ENCODE results near the gene ZIC1.

Gene ZIC1

DNA sequence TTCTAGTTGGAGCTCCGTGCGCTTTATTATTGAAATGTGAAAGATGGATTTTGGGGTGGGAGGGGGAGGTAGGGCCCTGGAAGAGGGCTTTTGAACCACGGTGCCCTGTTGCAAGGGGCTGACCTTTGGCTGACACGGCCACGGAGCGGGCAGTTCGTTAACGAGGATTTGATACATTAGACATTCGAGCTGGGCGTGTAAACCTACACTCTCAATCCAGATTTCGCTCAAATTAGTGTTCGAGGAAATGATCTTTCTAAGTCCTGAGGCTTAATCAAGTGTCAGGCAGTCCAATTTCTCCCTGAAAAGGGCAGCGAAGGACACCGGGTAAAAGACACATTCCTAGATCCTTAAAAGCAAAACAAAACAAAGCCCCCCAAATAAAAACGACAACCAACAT lies 13.0 kb downstream of the ZIC1 start:
- no peak for FAIRE-seq

DNA sequence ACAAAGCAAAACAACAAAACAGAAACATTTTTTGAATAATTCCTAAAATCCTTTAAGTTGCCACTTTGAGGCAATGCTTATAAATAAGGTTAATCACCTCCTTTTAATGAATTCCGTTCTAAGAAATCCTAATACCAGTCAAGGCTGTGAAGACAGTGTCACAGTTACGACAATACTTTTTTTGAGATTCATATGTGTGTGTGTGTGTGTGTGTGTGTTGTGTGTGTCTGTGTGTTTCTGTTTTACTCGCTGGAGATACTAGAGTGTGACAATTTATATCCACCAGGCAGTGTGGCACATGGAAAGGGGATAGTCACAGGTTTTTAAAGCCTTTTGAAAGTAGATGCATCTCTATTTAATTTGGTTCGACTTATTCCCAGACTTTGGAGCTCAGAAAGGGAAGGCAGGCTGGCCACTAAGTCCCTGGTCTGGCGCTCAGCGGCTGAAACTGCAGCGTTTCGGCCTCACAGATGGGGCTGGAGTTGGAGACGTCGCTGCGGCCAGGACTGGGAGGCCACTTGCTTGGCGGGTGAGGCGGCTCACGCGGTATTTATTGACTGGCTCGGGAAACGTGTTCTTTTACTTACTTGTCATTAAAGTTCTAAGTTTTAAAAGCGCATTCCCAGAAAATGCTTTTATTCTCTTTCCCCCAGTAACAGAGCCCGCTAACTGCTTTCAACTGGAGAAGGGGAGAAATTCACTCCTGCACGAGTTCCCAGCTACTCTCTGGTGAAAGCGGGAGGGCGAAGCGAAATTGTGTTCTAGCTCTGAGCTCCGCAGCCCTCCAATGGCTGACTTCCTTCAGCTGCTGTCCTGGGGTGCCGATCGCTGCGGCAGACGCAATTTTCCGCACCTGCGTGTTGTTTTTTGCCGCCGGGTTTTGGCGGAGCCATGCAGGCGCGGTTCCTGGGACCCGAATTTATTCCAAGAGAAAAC lies 13.7 kb downstream of the ZIC1 start:
- FAIRE-seq (no peak), DNase-seq (ENCODE audit: low spot score) (no peak)

More for the DNA sequence above, 13.0 kb downstream of the ZIC1 start:
- no peak for DNase-seq (ENCODE audit: low spot score)

DNA sequence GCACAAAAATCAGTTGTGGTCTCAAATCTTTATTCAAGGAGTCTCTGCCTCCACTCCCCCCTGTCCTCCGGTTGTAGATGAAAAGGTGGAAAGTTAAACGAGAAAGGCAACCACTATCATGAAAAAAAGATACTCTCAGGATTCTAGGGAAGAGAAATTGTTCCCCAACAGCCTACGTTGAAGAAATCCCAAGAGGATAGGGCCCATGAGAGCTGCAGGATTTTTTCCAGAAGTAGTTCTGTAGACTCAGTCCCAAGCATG lies 14.3 kb downstream of the ZIC1 start:
- DNase-seq (ENCODE audit: low spot score) (no peak), FAIRE-seq (no peak)

DNA sequence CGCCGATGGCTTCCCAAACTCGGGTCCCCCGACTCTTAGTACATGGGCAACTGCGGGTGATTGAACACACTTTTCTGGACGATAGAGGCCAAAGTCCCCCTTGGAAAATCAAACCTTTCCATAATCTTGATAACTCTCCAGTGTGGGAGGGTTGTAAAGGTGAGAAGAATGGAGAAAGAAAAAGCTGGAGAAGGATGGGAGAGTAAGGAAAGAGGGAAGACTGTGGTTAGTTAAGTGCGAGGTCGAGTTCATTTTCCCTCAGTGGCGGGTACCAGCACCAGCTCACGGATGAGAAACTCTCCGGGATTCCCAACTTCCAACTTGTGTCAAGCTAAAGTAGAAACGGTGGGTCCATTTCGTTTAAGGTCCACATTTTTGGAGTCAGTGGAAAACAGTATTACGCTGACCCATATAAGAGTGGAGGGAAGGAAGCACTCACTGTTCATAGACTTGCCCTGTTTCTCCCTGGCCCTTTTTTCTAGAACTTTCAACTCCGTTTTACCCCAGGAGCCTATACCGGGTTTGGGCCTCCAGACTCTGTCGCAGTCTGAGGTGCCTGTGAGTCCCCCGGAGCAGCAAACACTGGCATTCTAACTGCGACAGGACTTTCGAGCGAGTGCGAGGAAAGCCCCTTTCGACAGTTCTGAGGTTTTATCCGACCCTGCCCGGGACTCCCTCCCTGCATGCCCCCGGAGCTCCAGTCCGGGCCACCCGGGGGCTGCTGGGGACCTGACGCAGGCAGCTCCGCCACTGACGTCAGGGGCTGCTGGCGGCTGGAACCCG lies 14.8 kb downstream of the ZIC1 start:
- DNase-seq (ENCODE audit: low spot score), result no peak
- no peak for FAIRE-seq

DNA sequence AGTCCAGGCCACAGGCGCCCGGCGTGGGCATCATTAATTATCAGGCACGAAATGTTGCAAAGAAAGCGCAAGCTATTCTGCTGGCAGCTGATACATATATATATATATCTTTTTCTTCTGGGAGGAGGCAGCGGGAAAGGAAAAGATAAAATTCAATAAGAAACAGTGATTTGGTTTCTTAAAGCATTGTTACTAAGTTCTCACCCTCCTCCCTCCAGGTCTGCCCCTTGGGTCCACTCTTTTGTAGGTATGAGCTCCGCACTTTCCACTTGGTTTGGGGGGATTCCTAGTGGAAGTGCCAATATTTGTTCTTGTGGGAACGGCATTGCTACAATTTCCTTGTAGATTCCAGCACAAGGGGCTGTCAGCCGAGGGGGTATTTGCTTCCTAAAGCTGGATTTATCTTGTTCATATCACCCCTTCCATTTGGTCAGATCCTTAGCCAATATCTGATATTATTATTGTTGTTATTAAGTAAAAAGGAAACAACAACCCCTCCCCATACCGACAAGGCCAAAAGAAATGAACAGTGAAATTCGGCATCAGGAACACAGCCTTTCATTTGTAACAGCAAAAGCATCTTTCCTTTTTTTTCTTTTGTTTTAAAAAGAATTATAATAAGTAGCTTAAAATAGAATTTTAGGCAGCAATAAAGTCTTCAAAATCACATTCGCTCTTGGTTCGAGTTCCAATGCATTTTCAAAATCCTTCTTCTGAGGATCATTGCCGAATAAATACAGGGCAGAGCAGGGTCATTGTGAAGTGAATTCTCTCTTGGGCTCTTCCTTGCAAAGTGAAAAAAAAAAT lies 15.6 kb downstream of the ZIC1 start:
- DNase-seq (ENCODE audit: low spot score) (no peak), FAIRE-seq (no peak)

DNA sequence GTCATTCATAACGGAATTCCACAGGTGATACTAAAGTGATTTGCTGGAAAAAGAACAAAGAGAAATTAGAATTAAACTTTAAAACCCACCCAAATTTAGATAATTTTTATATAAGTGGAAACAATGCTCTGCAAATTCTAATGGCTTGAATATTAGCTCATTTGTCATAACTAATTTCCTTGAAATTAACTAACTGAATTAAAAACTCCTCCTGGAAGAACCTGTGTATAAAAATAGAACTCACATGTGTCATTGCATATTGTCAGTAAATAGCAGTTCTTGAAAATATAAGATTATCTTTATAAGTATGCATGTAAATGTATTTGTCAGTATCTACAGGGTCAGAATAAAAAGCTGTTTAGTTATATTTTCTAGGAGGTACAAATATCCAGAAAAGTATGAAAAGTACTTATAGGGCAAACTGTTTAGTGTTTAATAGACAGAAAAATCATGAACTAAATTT lies 16.3 kb downstream of the ZIC1 start:
- FAIRE-seq (no peak), DNase-seq (ENCODE audit: low spot score) (no peak)

DNA sequence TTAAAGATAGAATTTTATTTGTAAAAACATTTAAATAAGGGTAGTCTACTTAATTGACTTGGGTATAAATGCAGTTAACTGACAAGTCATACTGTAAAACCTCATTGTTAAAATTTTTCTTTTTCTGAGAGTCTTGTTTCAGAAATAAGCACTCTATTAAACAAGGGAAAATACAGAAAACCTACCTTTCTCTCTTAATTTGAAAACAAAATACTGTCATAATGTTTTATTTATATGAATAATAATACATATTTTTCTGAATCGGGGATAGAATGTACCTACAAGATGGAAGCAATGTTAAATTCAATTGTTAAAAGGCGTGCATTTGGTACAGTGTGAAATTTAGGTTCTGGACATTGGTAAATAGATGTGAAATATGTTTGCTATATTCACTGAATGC lies 17.8 kb downstream of the ZIC1 start:
- FAIRE-seq (no peak), DNase-seq (ENCODE audit: low spot score) (no peak)

DNA sequence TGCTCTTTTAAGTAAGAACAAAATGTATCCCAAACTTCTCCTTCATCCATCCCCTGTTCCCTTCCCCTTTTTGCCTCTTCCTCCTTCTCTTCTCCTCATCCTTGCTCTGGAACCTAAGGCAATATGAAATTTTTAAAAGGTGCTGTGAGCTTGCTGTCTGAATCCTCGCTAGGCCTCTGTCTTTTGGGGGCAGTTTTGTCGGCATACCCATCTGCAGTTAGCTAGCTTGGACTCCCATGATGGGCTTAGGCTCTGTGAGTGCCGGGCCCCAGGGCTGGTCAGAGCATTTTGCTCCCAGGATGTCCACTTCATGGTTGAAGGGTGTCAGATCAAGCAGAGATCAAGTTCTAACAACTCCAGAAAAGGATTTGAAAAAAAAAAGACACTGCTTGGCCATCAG lies 18.6 kb downstream of the ZIC1 start:
- DNase-seq (ENCODE audit: low spot score), result no peak
- no peak for FAIRE-seq

DNA sequence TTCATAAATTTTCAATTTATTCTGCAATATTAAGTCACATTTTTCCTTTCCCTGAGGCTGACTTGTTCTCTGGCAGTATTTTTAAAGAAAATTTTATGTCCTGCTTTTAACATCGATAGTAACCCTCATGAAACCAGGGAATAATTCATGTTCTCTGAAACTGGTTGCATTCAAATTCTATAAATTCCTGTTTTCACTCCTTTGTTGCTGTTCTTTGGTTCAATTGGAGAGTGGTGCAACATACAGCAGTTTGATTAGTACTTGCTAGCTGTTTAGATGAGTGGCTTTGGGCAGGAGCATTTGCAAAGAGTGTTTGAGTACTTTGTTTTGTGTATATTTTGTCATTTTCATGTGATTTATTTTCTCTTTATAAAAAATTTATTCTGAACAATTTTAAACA lies 19.2 kb downstream of the ZIC1 start:
- DNase-seq (ENCODE audit: low spot score), result no peak
- no peak for FAIRE-seq

DNA sequence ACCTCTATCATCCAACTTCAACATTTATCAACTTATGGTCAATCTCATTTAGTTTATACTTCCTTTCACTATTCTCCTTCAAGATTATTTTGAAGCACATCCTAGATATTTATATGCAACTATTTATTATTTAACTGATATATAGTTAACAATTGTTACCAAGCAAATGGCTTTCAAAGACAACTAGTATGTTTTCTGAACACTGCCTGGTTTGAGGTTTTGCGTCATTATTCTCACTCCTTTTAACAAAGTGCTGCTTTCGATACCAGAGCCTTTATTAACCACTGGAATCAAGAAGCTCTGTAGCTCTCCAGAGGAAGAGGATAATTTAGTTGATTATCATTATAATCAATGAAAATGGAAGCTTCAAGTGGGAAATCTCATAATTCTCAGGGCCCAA lies 19.6 kb downstream of the ZIC1 start:
- DNase-seq (ENCODE audit: low spot score), result no peak
- no peak for FAIRE-seq

DNA sequence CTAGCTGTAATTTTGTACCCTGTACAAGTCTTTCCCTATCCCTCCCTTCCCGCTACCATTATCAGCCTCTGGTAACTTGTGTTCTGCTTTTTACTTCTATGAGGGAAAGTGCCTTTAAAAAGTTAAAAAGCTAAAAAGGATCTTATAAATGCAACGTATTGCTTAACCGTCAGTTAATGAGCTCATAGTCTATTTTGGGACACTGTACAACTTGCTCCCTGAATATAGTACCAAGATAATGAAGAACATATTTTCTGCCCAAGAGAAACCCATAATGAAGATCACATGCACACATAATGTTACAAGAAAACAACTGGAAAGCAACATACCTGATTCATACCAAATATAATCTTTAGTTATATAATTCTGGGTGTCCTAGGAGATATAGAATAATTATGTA lies 22.6 kb downstream of the ZIC1 start:
- DNase-seq (ENCODE audit: low spot score) (no peak), FAIRE-seq (no peak)

DNA sequence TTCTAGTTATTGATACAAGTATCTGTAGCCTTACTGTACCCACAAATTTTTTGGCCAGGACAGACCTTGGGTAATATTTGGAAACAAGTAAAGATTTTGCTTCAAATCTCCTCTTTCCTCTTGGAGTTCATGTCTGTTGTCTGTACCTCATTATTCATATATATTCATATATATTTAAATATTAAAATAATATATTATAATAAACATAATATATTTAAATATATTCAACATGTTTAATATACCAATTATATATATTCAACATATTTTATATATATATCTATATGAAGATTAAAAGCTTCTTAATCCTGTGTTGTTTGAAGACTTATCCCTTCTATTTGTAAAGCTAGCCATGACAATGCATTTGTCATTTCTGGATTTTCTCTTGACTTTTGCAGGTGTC lies 38.1 kb downstream of the ZIC1 start:
- FAIRE-seq, result peak; percentile 46
- DNase-seq (ENCODE audit: low spot score), result no peak

DNA sequence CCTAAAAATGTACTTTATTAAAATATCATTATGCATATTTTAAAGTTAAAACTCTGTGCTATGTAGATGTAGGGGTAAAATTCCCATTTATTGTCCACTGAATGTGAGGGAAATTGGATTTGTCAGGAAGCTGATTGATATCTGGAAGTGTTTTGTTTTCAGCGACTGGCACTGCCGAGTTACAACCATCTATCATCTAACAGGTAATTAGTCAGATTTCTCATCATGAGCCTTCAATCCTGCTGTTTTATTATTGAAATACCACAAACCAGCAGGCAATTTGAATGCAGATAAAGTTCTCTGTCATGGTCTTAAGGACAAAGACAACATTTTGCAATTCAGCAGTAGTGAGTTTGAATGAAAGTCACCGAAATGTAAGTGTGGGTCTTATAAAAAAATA lies 40.5 kb downstream of the ZIC1 start:
- DNase-seq (ENCODE audit: low spot score) (no peak), FAIRE-seq (no peak)

DNA sequence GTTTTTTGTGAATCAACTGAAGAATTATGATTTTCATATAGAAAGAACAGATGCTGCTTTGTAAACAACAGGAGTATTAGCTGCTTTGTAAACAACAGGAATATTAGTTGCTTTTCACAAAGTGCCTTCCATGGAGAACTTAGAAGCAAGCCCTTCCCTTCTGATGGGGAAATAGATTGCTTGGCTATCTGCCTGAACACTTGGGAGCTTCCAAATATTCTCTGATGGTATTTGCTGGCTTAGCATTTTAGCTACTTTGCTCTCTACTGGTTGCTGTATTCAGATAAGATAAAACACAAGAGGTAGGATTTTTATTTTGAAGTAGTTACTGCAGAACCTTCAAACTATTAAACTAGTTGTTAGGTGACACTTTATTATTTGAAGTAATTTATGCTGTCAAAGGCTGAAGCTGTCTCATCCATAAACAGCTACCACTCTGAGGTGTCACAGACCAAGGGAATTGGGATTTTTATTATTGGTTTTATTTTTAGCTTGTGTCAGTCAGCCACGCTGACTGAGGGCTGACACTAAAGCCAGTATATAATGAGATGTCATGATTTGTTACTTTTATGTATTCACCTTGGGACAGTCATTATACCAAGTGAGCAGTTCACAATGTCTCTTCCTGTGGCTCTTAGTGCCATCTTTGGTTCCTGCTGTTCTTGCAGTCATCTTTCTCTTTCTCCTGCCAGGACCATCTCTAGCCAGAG lies 50.0 kb downstream of the ZIC1 start:
- no peak for DNase-seq (ENCODE audit: low spot score)
- no peak for FAIRE-seq

DNA sequence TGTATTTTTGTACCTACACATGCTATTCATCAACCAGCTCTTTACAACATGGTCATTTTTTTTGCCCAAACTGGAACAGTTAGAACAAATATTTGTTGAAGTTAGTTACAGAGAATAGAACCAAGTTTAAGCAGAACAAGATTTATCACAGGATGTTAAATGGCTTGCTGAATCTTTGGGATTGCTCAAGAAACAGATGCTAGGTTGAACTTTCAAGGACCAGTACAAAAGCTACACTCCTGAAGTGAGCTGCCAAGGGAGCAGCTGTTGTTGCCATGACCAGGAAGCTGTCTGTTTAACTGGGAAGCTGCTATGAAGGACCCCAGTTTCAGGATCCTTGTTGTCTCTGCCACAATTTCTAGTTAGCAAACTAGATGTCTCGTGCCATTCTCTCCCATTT lies 53.7 kb downstream of the ZIC1 start:
- DNase-seq (ENCODE audit: low spot score), result no peak
- no peak for FAIRE-seq
